Ovary (tissue), 9 donors: ENCODE results near the gene SCYL1. TPM values are rescaled to one million over a fixed set of nuclear protein-coding genes. Genes with fewer than 3 reads are reported as not detected.

Experiments
- DNase-seq, 5 donors: peaks; one replicate each; pipeline ENCODE4 v3.0.0-alpha.2; 2019 to 2020
- H3K27ac ChIP-seq, 2 donors: fragments of 200-600 bp; one replicate each; pipeline versions ENCODE4 v1.5.1 to v1.8.0; 2019 to 2022
- H3K27me3 ChIP-seq: fragments of 200-600 bp; one replicate; pipeline ENCODE4 v1.8.0; 2022
- H3K36me3 ChIP-seq: fragments of 200-600 bp; sonication (generic); one replicate; pipeline ENCODE4 v1.5.1; 2019
- H3K4me1 ChIP-seq: one replicate; pipeline ENCODE4 v1.8.1; 2013; ENCODE audit warnings: mild to moderate bottlenecking, moderate library complexity; ENCODE audit not compliant: insufficient read depth
- H3K4me3 ChIP-seq: fragments of 200-600 bp; sonication (generic); one replicate; pipeline ENCODE4 v1.5.1; 2017
- H3K9me3 ChIP-seq, 2 donors: fragments of 200-600 bp in 1 of 2; sonication (generic) in 1 of 2; one replicate each; pipeline versions ENCODE4 v1.5.1 to v1.8.1; 2013 to 2019; ENCODE audit warnings: mild to moderate bottlenecking in 1 of 2, moderate library complexity in 1 of 2
- CTCF ChIP-seq, 3 donors: fragments of 450-650 bp in 2 of 3; fragments of 200-600 bp in 1 of 3; IDR thresholded peaks; one replicate each; pipeline versions ENCODE4 v1.5.1 to v1.8.0; 2016 to 2022; ENCODE audit warnings: antibody characterized with exemption in 3 of 3, mild to moderate bottlenecking in 1 of 3
- EP300 ChIP-seq: sonication (generic); formaldehyde crosslinking; IDR thresholded peaks from one replicate; pipeline ENCODE4 v1.6.1; 2017; ENCODE audit warnings: antibody characterized with exemption
- POLR2A ChIP-seq: fragments of 450-650 bp; IDR thresholded peaks from one replicate; pipeline ENCODE4 v1.6.1; 2017; ENCODE audit warnings: antibody characterized with exemption, mild to moderate bottlenecking, moderate library complexity
- WGBS, 3 donors: extraction: QIAGEN DNeasy Blood & Tissue Kit in 1 of 3; methylation state at CpG; one replicate each; pipeline versions ENCODE4 v1.1.5 to v1.1.7; 2013 to 2017; 5-methylcytosine and 5-hydroxymethylcytosine counted together
- intact Hi-C, 4 donors: fragments of 100-400 bp; cut with DNase I; formaldehyde crosslinking; loops; one replicate each; pipeline versions ENCODE4 v1.11.0 to v1.15.1; 2022 to 2023
- polyA plus RNA-seq, 2 donors: library from polyadenylated mRNA; stranded (reverse); fragments of 200-250 nt in 1 of 2; fragments of 350-450 nt in 1 of 2; fragmentation: Illumina TruSeq in 1 of 2; extraction: RNeasy Lipid Tissue Mini Kit (QIAGEN cat#74804) in 1 of 2; gene quantifications; one replicate each; pipeline ENCODE4 v1.2.3, GENCODE V29; 2013 to 2014
- total RNA-seq, 7 donors: library from RNA; depleted of rRNA in 2 of 7; stranded (reverse); fragments of >200 nt in 2 of 7; fragmentation: NEBNext Ultra II Directional in 3 of 7; extraction: Animal tissue kit (Norgen Biotek cat#: 25700) in 3 of 7; gene quantifications; one replicate each; pipeline versions ENCODE4 v1.1.0 to v1.2.4, GENCODE V29; 2016 to 2023
- donor health status: DM: no; HTN: no; CAD: no; lungs with moderate emphysema.
- donor health status: DM: no; HTN: no; CAD: no.
- donor health status: Bipolar disorder and iron deficiency.
- donor health status: DM: yes; HTN: yes; CAD: no.
- donor health status: DM: no; HTN: no; CAD: no.
- donor health status: DM: yes; HTN: yes; CAD: no.

Gene SCYL1
- total and polyA plus RNA-seq, 9 donors = 11.7 to 118 (median 86.6) TPM

DNA sequence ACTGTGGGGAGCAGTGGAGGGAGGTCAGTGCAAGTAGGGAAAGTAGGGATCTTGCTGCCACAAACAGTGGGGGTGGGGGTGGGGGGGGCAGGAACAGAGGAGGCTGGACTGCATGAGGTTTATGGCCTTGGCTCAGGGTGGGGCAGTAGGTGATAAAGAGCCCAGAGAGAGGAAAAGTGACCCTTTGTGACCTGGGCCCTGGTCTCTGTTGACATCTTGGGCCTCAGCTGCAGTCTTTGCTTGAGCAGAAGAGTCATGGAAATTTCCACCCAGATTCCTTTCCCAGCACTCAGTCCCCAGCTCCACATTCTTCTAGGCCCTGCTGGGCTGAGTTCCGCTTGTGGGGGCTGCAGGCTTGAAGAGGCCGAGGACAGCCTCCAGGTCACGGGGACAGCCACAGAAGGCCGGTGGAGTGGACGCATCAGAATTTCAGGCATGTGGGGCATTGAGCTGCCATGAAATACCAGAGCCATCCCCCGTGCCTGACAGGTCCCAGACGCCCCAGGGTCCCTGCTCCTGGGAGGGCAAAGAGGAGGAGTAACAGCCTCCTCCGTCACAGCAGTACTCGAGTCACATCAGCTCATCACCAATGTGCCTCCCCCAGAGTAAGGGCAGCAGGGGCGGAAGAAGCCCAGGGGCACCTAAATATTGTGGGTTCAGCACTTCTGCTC, 35.7 kb upstream of the SCYL1 start:
- WGBS, 3 donors = 20 to 35% (median 30%) methylated on average over 10 of the region's 10 CpGs
- peak overlapping the region; percentile 91 to 96 for H3K27ac ChIP-seq
- no peaks in the 10 kb centered on the region for H3K27me3 ChIP-seq
- intact Hi-C loops = no loop called here
- TF ChIP-seq EP300 (no peak), CTCF (IDR thresholded peaks at IDR 0.05) (no peak), POLR2A (no peak)
- no peaks in the 10 kb centered on the region for H3K9me3 ChIP-seq
- no peak overlapping the region for H3K4me3 ChIP-seq
- DNase-seq = peak; percentile 39 to 57 (median 50)
- H3K4me1 ChIP-seq = peaks cover 54% of the 10 kb centered on the region
- H3K36me3 ChIP-seq = no peaks in the 10 kb centered on the region

DNA sequence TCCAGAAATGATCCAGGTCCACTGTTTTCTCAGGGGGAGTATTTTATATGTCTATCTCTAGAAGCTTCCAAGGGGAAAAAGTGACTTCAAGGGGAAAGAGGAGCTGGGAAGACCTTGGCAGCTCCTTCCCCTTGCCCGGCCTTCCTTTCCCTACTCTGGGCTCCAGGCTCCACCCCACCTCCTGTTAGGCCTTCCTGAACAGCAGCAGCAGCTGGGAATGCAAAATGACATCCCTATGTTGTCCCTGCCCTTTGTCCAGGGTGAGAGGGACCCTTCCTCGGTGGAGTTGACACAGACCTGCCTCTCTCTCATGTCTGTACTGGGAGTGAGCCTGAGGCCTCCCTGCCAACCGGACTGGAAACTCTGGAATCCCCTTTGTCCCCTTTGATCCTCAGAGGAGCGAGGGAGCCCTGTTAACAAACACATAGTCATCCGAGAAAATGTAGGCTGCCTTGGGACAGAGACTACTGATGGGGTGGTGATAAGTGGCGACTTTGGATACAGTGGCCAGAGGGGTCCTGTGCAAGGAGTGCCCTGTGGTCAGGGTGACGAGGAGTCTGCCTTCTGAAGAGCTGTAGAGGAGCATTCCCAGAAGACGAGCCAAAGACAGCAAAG, 35.1 kb upstream of the SCYL1 start:
- WGBS, 3 donors = 33 to 41% (median 40%) methylated on average over 8 of the region's 8 CpGs
- Histone ChIP-seq H3K4me3 (no peak overlapping the region), H3K4me1 (peaks cover 54% of the 10 kb centered on the region), H3K9me3 (no peaks in the 10 kb centered on the region), H3K27ac (peak overlapping the region; percentile 91 to 96), H3K27me3 (no peaks in the 10 kb centered on the region), H3K36me3 (no peaks in the 10 kb centered on the region)
- intact Hi-C loops = no loop called here
- TF ChIP-seq CTCF (IDR thresholded peaks at IDR 0.05) (no peak), EP300 (no peak), POLR2A (no peak)
- DNase-seq = peak in 4 of 5 donors; percentile 43 to 65 (median 64)

DNA sequence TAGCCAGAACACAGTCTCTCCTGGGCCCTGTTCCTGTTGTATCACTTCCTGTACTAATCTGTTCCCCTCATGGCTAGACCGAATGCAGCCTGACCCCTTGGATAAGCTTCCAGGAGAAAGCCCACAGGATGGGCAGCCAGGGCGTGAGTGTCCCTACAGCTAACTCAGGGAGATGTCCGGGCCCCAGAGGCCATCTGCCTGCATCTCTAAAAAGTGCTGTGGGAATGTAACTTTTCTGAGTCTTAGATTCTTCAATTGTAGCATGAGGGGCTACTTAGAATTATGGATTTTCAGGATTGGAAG, 33.8 kb upstream of the SCYL1 start:
- peak in 1 of 5 donors; percentile 26 for DNase-seq
- Histone ChIP-seq H3K4me1 (peaks cover 59% of the 10 kb centered on the region), H3K27me3 (no peaks in the 10 kb centered on the region), H3K4me3 (no peak overlapping the region), H3K27ac (peak overlapping the region; percentile 91 to 96), H3K9me3 (no peaks in the 10 kb centered on the region), H3K36me3 (no peaks in the 10 kb centered on the region)
- no peak for TF ChIP-seq CTCF (IDR thresholded peaks at IDR 0.05)
- no peak for TF ChIP-seq POLR2A
- TF ChIP-seq EP300 = no peak
- intact Hi-C loops = no loop called here
- 53 to 86% (median 75%) methylated on average over 3 of the region's 3 CpGs for WGBS, 3 donors

DNA sequence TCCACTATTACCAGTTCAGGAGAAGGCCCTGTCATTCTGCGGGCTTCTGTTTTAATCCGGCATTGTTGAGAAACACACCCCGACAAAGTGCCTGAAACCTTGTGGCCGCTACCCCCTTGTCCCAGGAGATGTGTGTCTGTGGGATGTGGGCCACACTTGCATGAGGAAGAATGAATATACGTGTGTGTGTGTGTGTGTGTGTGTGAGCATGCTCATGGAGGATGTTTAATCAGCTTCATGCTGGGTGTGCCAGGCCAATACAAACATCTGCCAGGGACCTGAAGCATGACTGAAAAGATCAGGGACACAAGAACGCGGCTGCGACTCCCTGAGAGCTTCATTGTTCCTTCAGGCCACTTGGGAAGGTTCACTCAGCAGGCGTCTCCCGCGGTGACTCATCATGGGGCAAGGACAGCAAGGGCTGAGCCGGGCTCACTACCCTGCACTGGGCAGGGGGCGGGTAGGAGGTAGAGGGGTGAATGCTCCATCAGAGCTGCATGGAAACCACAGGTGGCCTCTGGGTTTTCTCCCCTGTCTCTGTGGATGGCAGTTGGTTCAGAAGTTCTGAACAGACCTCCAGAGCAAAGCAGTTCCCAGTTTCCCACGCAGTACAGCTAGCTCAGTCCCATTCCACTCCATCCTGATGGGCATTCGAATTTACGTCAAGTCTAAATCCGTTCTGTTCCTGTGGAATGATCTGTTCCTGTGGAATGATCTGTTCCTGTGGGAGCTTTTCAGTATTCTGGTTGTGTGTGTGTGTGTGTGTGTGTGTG, 33.1 kb upstream of the SCYL1 start:
- Histone ChIP-seq H3K36me3 (no peaks in the 10 kb centered on the region), H3K27me3 (no peaks in the 10 kb centered on the region), H3K27ac (peak overlapping the region; percentile 91 to 96), H3K9me3 (no peaks in the 10 kb centered on the region), H3K4me3 (no peak overlapping the region), H3K4me1 (peaks cover 55% of the 10 kb centered on the region)
- 39 to 43% (median 41%) methylated on average over 17 of the region's 17 CpGs for WGBS, 3 donors
- TF ChIP-seq POLR2A (no peak), CTCF (IDR thresholded peaks at IDR 0.05) (no peak), EP300 (no peak)
- intact Hi-C loops = no loop called here
- peak; percentile 62 to 79 (median 70) for DNase-seq
